Activated T-helper 9 cell treated with anti-CD3 and anti-CD28 coated beads, Interleukin-2, amount 50 U/mL, for 16 hours (primary cell): ENCODE results near the gene SMIM43.
A peak's percentile ranks its signal among the peaks of the same experiment; 100 is the strongest.
"Not testable (repeated sequence)": the region's sequence is repeated elsewhere in the genome, so short reads cannot be mapped to it uniquely, and the experiment has no call there.

Experiments
- DNase-seq: peaks from one replicate; pipeline ENCODE4 v3.0.0-alpha.2; 2020; ENCODE audit warnings: low read depth

SMIM43 gene

GRCh38 chr4:121736735-121737351 lies 28.1 kb downstream of the SMIM43 start:
- no peak for DNase-seq

GRCh38 chr4:121734571-121734970 lies 30.4 kb downstream of the SMIM43 start:
- no peak for DNase-seq

GRCh38 chr4:121733942-121734341 lies 31.0 kb downstream of the SMIM43 start:
- DNase-seq: no peak

GRCh38 chr4:121729753-121730152 lies 35.2 kb downstream of the SMIM43 start:
- not testable (repeated sequence) for DNase-seq

- no peak for DNase-seq
These were observed 36.2 kb downstream of the SMIM43 start for GRCh38 chr4:121728798-121729226.

- no peak for DNase-seq
These were observed 36.9 kb downstream of the SMIM43 start for GRCh38 chr4:121728066-121728465.

GRCh38 chr4:121726642-121727268 lies 38.2 kb downstream of the SMIM43 start:
- DNase-seq: no peak

GRCh38 chr4:121724671-121725070 lies 40.3 kb downstream of the SMIM43 start:
- no peak for DNase-seq

GRCh38 chr4:121721700-121722099 lies 43.3 kb downstream of the SMIM43 start:
- no peak for DNase-seq

GRCh38 chr4:121720109-121720508 lies 44.9 kb downstream of the SMIM43 start:
- no peak for DNase-seq

- no peak for DNase-seq
These were observed 47.2 kb downstream of the SMIM43 start for GRCh38 chr4:121717680-121718237.

GRCh38 chr4:121714548-121714947 lies 50.4 kb downstream of the SMIM43 start:
- DNase-seq: no peak

- no peak for DNase-seq
These were observed 52.2 kb downstream of the SMIM43 start for GRCh38 chr4:121712783-121713182.

- DNase-seq: no peak
These were observed 52.8 kb downstream of the SMIM43 start for GRCh38 chr4:121712001-121712651.

GRCh38 chr4:121711263-121712000 lies 53.5 kb downstream of the SMIM43 start:
- peak; percentile 12 for DNase-seq

GRCh38 chr4:121709766-121710405 lies 55.1 kb downstream of the SMIM43 start:
- DNase-seq: no peak
